Activated CD8-positive, alpha-beta memory T cell treated with anti-CD3 and anti-CD28 coated beads for 36 hours (primary cell): ENCODE measurements around the gene LRRC51. TPM values are rescaled to one million over a fixed set of nuclear protein-coding genes. Genes with fewer than 3 reads are reported as not detected.

ENCODE experiments used
- CTCF ChIA-PET: fragments of 350-600 bp; sonication (Branson Sonifier 250); formaldehyde crosslinking; loops from one replicate; lab custom pipeline; 2021; ENCODE audit warnings: antibody characterized with exemption; lab: Charles Lee
- POLR2A ChIA-PET: fragments of 350-600 bp; sonication (Branson Sonifier 250); formaldehyde crosslinking; loops from one replicate; lab custom pipeline; 2021; ENCODE audit warnings: antibody characterized with exemption; lab: Charles Lee
- total RNA-seq, 2 experiments: library from RNA; stranded (reverse); gene quantifications; one replicate each; pipeline ENCODE4 v1.2.3, GENCODE V29; 2021

The LRRC51 gene
- total RNA-seq, 2 experiments from 2014 or later, result 9.6 to 11.3 TPM

DNA sequence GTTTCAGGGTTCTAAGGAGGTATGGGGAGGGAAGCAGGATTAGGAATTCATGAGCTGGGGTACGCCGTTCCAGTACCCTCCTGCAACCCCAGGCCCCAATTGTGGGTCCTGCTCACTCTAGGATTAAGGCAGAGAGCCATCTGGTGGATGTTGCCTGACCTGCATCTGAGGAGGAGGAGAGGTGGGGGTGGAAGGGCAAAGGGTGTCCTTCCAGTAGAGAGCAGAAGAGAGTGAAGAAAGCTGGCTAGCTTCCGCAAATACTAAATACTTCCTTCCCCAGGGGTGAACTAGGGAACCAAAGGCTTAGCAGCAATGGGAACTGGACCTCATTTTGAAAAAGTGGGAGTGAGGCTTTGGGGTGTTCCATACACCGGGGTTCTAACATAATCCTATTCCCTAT, 10.6 kb downstream of the LRRC51 start:
- POLR2A ChIA-PET, result no interaction called here
- CTCF ChIA-PET, result interaction anchor here (0.8 to 4.0 kb wide), 13 partner anchors 8 to 114 kb away, joined by 3 to 55 read pairs (median 5); partner anchors contain the start of genes LAMTOR1 and LRRC51

DNA sequence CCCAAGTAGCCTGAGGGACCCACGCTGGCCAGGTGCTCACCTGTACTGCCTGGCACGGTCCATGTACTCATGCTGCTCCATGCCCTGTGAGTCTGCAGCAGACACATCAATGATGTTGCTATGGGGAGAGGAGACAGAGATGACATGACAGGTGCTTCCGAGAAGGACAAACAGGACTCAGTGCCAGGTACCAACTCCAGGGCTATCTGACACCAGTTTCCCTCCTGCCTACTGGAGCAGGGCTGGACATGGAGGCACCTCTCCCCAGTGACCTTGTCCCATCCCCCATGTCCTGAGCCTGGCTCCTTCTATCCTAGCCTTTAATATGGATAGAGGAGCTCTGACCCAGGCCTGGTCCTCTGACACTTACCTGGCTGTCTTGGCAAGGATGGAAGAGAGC, 18.1 kb downstream of the LRRC51 start:
- POLR2A ChIA-PET, result no interaction called here

DNA sequence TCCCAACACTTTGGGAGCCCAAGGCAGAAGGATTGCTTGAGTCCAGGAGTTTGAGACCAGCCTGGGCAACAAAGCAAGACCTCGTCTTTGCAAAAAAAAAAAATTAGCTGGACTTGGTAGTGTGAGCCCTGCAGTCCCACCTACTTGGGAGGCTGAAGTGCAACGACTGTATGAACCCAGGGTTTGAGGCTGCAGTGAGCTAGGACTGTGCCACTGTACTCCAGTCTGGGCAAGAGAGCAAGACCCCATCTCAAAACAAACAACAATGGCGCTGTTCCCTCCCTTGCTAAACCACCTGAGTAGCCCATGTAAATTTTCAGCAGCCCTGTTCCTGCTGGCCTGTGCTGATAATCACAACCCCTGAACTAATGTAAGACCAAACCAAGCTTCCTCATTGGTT, 19.4 kb downstream of the LRRC51 start:
- POLR2A ChIA-PET, result interaction anchor here (0.6 kb wide), 1 partner anchor 100 kb away, joined by 4 read pairs; no protein-coding TSS in a partner anchor

More for the DNA sequence above, 18.1 kb downstream of the LRRC51 start:
- CTCF ChIA-PET, result interaction anchor here (0.6 to 1.2 kb wide), 2 partner anchors 7 to 122 kb away, joined by 3 read pairs; no protein-coding TSS in a partner anchor

DNA sequence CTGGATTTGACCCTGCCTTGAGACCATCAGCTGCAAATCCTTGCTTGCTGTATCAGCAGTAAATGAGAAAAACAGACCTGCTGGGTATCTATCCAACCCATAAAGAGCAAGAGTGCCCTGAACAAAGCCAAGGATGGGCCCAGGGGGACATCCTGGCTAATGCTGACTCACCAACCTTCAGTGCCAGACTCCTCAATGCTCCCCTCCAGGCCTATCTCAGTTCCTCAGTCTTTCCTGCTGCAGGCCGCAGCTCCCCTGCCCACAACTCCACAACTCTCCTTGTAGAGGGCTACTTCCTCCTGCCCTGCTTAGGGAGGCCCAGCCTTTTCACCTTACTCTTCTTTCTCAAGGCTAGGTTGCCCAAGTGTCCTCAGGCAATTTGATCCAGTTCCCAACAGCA, 19.8 kb downstream of the LRRC51 start:
- CTCF ChIA-PET, result interaction anchor here (1.7 to 2.7 kb wide), 2 partner anchors 10 to 75 kb away, joined by 5 to 10 read pairs; no protein-coding TSS in a partner anchor
- POLR2A ChIA-PET, result interaction anchor here (0.6 to 1.7 kb wide), 2 partner anchors 12 to 100 kb away, joined by 4 to 5 read pairs; partner anchors contain the start of gene ANAPC15

More for the DNA sequence above, 19.4 kb downstream of the LRRC51 start:
- CTCF ChIA-PET, result interaction anchor here (1.7 kb wide), 1 partner anchor 75 kb away, joined by 5 read pairs; no protein-coding TSS in a partner anchor

DNA sequence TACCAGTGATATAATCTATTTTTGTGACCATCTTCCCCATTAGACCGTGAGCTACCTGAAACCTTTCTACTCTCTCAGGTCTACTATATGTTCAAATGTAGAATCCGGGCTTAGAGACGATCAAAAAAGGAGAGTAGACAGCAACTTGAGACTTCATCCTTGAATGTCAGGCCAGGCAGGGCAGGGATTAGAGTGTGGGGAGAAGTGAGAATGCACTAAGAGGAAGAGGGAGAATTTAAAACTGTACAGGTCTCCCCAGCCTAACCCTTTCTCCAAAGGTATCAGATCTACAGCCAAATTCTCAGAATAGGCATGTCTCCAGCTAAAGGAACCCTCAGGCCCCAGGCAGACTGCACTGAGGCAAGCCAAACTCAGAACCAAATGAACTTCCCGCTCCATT, 21.5 kb downstream of the LRRC51 start:
- POLR2A ChIA-PET, result interaction anchor here (1.7 kb wide), 1 partner anchor 10 kb away, joined by 5 read pairs; the partner anchor contains the start of gene ANAPC15

DNA sequence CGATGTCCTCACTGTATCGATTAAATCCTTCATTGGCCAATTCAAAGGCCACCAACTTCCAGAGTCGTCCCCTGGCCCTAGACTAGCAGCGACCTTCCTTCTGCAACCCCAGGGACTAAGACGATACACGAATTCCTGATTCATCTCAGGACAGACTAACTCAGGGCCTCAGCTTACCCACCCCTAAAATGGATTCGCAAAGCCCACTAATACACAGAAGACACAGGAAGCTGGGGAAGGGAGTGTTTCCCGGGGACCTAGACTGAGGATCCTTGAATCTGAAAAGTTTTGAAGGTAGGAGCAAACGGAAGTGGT, 21.9 kb downstream of the LRRC51 start:
- CTCF ChIA-PET, result interaction anchor here (2.7 kb wide), 1 partner anchor 12 kb away, joined by 10 read pairs; no protein-coding TSS in a partner anchor
- POLR2A ChIA-PET, result no interaction called here

More for the DNA sequence above, 21.5 kb downstream of the LRRC51 start:
- CTCF ChIA-PET, result interaction anchor here (2.7 kb wide), 1 partner anchor 11 kb away, joined by 10 read pairs; no protein-coding TSS in a partner anchor

DNA sequence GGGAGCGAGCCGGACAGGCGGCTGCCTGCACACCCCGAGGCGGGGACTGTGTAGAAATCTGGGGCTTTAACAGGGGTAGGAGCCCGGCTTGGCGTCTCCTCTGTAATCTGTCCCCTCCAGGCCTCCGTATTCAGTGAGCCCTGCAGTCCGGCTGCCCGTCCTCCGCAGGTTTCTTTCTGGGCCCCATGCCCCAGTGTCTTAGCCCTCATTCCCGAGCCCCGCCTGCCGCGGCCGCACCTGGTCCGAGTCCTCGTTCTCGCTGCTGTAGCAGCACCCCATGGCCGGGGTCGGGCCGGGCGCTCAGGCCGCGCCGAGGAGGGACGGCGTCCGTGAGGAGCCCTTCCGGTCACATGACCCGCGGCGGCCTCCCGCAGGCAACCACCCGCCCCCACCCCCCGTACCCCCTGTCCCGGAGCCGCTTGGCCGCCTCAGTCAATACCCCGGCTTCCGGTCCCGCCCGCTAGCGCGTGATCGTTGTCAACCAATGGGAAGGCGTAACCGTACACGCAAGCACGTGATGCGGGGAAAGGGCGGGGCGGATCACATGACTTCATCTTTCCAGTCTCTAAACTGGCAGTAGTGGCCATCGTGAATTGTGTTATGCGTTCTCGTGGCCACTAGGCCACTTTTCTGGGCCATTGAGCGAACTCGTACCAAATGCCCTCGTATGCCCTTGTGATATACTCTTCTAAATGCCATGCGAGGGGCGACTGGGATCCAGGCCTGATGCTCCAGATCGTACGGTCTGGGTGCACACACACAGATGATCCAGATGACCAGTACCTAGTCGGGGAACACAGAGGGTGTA, 22.5 kb downstream of the LRRC51 start, which contains the start of gene LAMTOR1:
Gene LAMTOR1 (minus strand): TSS at position 352 of the 808 bp plus-strand sequence. CDS start 73 bp downstream, at position 279.
- ChIA-PET POLR2A (no interaction called here), CTCF (interaction anchor here (2.7 kb wide), 1 partner anchor 12 kb away, joined by 10 read pairs; no protein-coding TSS in a partner anchor)

DNA sequence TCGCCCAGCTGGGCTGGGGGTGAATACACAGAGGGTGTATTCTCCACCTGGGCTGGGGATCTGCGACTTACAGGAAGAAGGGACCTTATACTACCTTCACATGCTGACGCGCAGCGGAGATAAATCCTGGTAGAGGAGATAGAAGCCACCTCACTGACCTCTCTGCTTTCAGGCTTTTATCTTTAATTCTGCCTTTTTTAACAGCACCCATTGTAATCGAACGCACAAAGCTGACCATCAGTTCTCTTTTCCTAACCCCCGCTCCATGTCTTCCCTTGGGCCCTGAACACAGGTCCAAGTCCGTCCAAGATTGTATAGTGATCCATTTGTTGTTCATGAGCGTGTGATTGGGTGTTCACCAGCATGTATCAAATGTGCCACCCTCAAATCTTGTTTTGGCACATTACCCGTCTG, 23.1 kb downstream of the LRRC51 start:
- ChIA-PET POLR2A (no interaction called here), CTCF (no interaction called here)

DNA sequence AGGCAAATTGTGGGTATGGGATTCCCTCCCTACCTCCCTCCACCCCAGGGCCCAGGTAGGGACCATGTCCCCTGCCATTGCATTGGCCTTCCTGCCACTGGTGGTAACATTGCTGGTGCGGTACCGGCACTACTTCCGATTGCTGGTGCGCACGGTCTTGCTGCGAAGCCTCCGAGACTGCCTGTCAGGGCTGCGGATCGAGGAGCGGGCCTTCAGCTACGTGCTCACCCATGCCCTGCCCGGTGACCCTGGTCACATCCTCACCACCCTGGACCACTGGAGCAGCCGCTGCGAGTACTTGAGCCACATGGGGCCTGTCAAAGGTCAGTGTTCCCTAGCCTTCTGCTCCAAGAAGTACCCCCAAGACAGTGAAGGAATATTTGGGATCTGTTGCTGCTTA, 25.2 kb downstream of the LRRC51 start, which contains the start of gene TOMT:
Gene TOMT (plus strand): TSS at position 37 of the 400 bp plus-strand sequence. CDS start 28 bp downstream, at position 65.
- ChIA-PET POLR2A (interaction anchor here (0.9 kb wide), 1 partner anchor 26 kb away, joined by 3 read pairs; no protein-coding TSS in a partner anchor), CTCF (interaction anchor here (0.5 kb wide), 1 partner anchor 620 kb away, joined by 3 read pairs; no protein-coding TSS in a partner anchor)

DNA sequence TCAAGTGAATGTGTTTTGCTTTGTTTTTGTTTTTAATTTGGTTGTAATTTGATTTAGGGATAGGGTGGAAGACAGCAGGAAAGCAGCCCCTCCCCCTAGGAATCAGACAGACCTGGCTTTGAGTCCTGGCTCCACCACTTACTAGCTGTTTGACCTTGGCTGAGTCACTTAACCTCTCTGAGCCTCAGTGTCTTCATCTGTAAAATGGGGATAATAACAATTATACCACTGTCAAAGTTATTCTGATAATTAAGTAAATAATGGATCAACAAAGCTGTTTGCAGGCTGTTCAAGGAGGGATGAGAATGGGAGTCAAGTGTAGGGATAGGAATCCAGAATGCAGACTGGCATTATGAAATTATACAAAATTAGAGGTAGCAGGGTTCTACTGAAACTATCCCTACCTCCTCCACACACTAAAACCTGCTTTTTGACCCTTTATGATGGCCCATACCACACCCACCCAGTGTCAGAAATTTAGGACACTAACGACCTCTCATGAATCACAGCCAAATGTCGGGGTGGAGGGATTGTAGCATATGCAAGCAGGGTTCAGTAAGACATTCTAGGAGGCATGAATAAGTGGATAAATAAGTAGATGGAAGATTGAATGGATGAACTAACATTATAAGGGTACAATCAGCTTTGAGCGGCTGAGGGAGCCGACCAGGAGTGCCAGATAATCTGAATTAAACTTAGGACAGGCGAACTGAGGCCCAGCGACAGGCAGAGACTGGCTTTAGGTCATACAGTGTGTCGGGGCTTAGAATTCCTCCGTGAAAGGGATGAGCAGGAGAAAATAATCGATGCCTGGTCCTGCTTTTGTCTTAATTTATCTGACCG, 30.9 kb downstream of the LRRC51 start:
- CTCF ChIA-PET, result interaction anchor here (0.7 to 1.5 kb wide), 2 partner anchors 20 to 96 kb away, joined by 3 to 4 read pairs; no protein-coding TSS in a partner anchor
- POLR2A ChIA-PET, result interaction anchor here (0.7 to 1.5 kb wide), 2 partner anchors 10 to 26 kb away, joined by 3 to 5 read pairs; no protein-coding TSS in a partner anchor

DNA sequence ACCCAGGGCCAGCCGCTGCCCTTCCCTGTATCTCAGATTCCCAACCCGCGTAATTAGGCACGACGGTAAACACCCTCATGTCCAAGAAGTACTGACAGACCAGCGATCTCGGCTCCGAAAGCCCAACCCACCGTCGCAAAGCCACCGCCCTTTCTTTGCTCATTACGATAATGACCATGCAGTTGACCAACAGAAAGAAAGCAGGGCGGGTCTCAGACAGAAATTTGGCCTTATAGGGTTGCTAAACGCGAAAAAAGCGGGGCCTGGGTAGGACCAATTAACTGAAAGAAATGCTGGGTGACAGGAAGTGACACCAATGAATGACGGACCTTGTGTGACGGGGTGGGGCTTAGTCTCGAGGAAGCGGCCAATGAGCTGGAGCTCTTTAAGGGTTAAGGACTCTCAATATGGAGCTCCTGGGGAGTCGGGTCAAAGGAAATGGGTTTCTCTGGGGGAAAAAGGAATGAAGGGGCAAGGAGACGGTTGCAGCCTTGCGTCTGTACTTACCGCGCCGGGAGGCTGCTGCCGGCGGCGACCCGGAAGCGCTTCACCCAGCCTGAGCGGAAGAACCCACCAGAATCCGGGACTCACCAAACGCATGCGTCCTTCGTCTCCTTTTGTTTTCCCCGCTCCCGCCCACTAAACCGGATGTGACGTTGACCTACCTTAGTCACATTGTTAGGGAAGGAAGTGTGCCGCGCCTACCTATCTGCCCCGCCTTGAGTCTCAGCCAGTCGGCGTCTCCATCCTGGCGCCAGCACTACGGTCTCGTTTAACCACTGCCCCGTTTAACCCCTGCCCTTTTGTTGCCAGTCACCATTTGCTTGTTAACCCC, 31.7 kb downstream of the LRRC51 start, which contains the start of gene ANAPC15:
Gene ANAPC15 (minus strand): TSS at position 553 of the 835 bp plus-strand sequence. CDS start 1,419 bp downstream, outside the sequence.
- ChIA-PET CTCF (interaction anchor here (0.6 to 1.7 kb wide), 3 partner anchors 87 to 130 kb away, joined by 3 to 6 read pairs (median 3); no protein-coding TSS in a partner anchor), POLR2A (interaction anchor here (1.5 kb wide), 1 partner anchor 11 kb away, joined by 5 read pairs; no protein-coding TSS in a partner anchor)

DNA sequence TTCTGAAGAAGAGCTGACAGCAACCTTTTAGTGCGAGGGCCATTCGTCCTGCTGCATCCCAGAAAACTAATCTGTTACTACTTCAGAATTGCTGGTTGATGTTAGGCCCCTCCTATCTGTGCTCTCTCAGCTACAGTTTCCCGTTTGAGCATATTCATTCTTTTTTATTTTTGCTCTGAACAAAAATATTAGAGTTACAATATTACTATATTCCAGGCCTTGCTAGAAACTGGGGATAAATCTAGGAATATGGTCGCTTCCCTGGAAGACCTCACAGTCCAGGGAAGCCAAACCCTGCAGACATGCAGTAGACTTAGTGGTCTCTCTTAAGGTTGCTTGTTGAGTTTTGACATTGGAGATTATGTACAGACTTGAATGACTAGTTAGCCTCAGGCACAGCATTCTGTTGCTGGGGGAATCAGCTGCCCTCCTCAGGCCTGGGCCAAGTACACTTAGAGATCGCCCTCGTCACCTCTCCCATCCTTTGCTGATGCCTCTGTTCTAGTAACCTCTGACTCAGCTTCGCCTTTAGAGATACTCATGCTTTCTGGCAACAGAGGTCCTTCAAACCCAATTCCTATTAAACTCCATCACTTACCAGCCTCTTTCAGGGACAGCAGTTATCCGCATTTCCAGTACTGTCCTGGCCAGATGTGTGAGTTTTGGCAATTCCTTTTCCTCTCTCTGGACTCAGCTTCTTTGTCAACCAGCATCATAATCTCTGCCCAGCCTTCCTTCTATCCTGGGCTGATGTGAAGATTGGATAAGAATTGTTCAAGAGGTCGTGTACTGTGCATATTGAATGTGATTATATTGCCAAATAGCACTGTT, 32.5 kb downstream of the LRRC51 start:
- CTCF ChIA-PET, result interaction anchor here (0.6 to 1.7 kb wide), 2 partner anchors 88 to 131 kb away, joined by 3 to 6 read pairs; no protein-coding TSS in a partner anchor
- POLR2A ChIA-PET, result interaction anchor here (1.5 kb wide), 1 partner anchor 12 kb away, joined by 5 read pairs; no protein-coding TSS in a partner anchor

DNA sequence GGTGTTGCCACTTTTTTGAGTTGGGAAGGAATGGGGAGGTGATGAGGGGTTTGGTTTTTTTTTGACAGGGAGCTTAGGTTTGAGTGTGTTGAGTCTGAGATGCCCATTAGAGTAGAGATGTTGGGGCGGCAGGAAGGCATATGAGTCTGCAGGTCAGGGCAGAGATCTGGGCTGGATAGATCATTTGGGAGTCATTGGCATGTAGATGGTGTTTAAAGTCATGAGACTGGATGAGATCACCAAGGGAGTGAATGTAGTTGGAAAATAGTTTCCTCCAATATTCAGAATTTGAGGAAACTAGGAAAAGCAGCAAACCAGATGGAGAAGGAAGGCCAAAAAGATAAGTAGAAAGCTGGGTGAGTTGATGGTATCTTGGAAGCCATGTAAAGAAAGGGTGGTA, 33.9 kb downstream of the LRRC51 start:
- ChIA-PET CTCF (interaction anchor here (0.7 kb wide), 1 partner anchor 23 kb away, joined by 3 read pairs; no protein-coding TSS in a partner anchor), POLR2A (no interaction called here)

DNA sequence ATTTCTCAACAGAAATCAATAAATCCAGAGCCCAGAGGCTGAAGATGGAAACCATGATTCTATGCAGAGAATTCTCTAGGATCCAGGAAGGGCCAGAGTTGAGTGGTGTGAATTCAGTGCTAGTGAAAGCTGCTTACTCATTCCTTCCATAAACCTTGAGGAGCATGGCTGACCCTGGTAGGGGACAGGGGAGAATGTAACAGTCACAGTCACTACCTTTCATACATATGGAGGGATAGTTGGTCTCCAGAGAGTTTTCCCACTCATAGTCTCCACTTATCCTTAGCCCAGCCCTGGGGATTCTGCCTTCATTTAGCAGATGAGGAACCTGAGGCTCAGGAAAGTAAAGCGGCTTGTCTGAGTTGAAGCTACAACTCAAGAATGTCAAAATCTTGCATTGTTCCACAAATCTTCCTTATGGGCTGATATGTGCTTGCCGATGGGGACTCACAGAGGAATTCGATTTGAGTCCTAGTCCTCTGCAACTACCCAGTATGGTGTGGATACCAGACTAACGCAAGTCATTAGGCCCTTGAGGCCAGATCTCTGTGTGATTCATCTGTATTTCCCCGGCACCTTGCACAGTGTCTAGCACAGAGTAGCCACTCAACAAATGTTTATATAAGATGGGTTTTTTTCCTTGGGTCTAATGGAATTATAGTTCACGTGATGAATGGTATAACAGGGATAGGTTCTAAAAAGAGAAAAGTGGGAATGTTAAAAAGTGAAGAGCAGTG, 35.5 kb downstream of the LRRC51 start:
- POLR2A ChIA-PET, result no interaction called here
- CTCF ChIA-PET, result interaction anchor here (0.6 to 1.6 kb wide), 2 partner anchors 28 to 81 kb away, joined by 3 to 9 read pairs; no protein-coding TSS in a partner anchor

DNA sequence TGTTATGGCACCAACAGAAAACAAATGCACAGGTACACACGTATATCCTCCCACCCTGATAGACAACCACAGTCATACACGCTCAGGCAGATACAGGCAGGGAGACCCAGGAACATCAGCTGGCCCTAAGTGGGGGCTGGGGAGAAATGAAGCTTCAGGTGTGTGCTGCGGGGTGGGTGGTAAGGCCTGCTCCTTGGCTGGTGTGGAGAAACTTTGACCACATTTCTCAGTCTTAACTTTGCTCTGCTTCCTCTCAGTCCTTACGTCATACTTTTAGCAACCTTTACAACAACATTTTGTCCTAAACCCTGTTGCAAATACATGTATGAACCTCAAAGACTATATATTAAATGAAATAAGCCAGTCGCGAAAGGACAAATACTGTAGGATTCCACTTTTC, 38.5 kb downstream of the LRRC51 start:
- ChIA-PET CTCF (interaction anchor here (1.9 kb wide), 1 partner anchor 25 kb away, joined by 4 read pairs; no protein-coding TSS in a partner anchor), POLR2A (no interaction called here)
